Measurements from ENCODE around the gene S1PR2.

The S1PR2 gene

GRCh38 chr19:10230861-10231611 is at the start of gene S1PR2:
TSS of gene S1PR2 (minus strand) at chr19:10231331. CDS start at chr19:10224905, 6,426 bp downstream.
- DNase-seq (ENCODE audit: low read depth) = peak; percentile 26

- no peak for DNase-seq (ENCODE audit: low read depth)
Observed at GRCh38 chr19:10279737-10280442, 48.8 kb upstream of the S1PR2 start.

- DNase-seq (ENCODE audit: low read depth) = no peak
Observed at GRCh38 chr19:10278935-10279334, 47.8 kb upstream of the S1PR2 start.

- DNase-seq (ENCODE audit: low read depth) = no peak
Observed at GRCh38 chr19:10277795-10278589, 46.9 kb upstream of the S1PR2 start.

DNA sequence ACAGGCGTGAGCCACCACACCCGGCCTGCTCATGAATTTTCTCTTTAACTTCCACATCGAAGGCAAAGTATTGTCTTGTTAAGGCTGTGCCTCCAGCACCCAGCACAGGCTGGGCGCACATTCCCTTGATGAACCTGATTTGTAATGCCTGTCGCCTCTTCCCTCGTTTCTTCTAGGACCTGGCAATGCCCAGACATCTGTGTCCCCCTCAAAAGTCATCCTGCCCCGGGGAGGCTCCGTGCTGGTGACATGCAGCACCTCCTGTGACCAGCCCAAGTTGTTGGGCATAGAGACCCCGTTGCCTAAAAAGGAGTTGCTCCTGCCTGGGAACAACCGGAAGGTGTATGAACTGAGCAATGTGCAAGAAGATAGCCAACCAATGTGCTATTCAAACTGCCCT is 43.5 kb upstream of the S1PR2 start:
- no peak for DNase-seq (ENCODE audit: low read depth)

DNA sequence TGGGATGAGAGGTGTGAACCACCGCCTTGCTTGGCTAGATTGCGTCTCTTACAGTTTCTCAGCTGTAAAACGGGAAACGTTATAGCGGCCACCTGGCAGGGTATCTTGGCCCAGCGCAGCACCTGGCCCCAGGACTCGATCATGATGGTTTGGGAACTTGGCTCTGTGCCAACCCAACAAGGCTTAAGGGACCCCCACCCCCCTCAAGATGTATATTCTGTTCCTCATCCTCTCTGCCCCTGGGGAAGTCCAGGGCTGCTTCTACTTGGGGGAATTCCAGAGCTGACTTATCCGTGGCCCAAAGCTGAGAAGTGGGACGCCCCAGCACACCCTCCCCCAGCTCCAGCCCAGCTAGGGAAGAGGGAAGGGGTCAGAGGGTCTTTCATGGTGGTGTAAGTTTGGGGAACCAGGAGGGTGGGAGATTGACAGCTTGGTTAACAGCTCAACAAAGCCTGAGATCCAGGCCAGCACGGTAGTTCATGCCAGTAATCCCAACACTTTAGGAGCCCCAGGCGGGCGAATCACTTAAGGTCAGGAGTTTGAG is 40.5 kb upstream of the S1PR2 start:
- DNase-seq (ENCODE audit: low read depth) = no peak

DNA sequence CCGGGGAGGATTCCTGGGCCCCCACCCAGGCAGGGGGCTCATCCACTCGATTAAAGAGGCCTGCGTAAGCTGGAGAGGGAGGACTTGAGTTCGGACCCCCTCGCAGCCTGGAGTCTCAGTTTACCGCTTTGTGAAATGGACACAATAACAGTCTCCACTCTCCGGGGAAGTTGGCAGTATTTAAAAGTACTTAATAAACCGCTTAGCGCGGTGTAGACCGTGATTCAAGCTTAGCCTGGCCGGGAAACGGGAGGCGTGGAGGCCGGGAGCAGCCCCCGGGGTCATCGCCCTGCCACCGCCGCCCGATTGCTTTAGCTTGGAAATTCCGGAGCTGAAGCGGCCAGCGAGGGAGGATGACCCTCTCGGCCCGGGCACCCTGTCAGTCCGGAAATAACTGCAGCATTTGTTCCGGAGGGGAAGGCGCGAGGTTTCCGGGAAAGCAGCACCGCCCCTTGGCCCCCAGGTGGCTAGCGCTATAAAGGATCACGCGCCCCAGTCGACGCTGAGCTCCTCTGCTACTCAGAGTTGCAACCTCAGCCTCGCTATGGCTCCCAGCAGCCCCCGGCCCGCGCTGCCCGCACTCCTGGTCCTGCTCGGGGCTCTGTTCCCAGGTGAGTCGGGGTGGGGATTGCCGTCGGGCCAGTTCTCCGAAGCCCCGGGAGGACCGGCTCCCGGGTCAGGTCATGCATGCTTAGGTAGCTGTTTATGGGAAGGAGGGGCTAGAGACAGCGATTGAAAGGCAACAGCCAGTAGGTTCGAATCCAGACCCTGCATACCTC is 39.7 kb upstream of the S1PR2 start, which contains the start of gene ICAM1:
Gene ICAM1, plus strand, starts transcription at position 505 of the 779 bp plus-strand sequence. Its CDS starts 40 bp downstream, at position 545.
- DNase-seq (ENCODE audit: low read depth) = no peak

- DNase-seq (ENCODE audit: low read depth) = no peak
Observed at GRCh38 chr19:10270180-10270615, 39.1 kb upstream of the S1PR2 start.

DNA sequence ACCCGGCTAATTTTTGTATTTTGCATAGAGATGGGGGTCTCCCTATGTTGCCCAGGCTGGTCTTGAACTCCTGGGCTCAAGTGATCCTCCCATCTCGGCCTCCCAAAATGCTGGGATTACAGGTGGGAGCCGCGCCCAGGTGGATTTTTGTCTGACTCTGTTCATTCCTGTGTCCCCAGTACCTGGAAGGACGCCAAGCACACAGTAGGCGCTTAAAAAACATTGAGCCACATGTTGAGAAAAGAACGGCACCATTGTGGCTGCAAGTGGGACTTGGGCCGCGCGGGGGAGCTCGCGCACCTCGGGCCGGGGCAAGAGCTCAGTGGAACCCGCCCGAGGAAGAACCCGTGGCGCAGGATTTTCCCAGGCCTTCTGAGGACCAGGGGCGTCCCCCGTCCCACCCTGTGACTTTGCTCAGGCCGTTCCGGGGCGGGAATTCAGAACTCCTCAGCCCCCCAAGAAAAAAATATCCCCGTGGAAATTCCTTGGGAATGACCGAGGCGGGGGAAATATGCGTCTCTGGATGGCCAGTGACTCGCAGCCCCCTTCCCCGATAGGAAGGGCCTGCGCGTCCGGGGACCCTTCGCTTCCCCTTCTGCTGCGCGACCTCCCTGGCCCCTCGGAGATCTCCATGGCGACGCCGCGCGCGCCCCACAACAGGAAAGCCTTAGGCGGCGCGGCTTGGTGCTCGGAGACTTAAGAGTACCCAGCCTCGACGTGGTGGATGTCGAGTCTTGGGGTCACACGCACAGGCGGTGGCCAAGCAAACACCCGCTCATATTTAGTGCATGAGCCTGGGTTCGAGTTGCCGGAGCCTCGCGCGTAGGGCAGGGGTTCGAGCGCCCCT is 38.4 kb upstream of the S1PR2 start:
- DNase-seq (ENCODE audit: low read depth) = peak; percentile 77

GRCh38 chr19:10268071-10268470 is 36.9 kb upstream of the S1PR2 start:
- no peak for DNase-seq (ENCODE audit: low read depth)

- DNase-seq (ENCODE audit: low read depth) = no peak
Observed at GRCh38 chr19:10266706-10267105, 35.6 kb upstream of the S1PR2 start.

DNA sequence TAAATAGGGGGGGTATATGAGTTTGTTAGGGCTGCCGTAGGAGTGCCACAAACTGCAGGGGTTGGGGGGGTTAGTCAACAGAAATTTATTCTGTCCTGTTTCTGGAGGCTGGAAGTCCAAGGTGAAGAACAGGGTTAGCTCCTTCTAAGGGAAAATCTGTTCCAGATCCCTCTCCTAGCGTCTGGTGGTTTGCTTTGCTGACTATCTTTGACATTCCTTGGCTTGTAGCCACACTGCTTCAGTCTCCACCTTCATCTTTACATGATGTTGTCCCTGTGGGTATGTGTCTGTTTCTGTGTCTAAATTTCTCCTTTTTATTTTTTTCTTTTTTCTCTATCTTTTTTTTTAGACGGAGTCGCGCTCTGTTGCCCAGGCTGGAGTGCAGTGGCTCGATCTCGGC is 31.6 kb upstream of the S1PR2 start:
- DNase-seq (ENCODE audit: low read depth) = no peak

DNA sequence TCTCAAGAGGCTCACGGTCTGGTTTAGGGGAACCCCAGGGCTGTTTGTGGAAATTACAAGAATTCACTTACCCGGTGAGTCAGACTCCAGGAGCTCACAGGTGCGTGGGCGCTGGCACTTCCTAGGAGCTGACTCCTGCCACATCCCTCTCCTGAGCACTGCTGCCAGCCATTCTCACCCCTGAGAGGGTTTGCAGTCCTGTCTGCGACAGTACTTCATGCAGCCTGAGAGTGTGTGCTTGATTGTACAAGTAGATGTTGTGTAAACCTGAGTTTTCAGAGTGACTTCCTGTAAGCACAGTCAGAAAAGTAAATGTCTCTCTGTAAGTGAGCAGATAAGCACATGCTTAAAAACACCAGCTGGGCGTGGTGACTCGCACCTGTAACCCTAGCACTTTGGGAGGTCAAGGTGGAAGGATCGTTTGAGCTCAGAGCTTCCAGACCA is 29.0 kb upstream of the S1PR2 start:
- DNase-seq (ENCODE audit: low read depth) = peak; percentile 25

DNA sequence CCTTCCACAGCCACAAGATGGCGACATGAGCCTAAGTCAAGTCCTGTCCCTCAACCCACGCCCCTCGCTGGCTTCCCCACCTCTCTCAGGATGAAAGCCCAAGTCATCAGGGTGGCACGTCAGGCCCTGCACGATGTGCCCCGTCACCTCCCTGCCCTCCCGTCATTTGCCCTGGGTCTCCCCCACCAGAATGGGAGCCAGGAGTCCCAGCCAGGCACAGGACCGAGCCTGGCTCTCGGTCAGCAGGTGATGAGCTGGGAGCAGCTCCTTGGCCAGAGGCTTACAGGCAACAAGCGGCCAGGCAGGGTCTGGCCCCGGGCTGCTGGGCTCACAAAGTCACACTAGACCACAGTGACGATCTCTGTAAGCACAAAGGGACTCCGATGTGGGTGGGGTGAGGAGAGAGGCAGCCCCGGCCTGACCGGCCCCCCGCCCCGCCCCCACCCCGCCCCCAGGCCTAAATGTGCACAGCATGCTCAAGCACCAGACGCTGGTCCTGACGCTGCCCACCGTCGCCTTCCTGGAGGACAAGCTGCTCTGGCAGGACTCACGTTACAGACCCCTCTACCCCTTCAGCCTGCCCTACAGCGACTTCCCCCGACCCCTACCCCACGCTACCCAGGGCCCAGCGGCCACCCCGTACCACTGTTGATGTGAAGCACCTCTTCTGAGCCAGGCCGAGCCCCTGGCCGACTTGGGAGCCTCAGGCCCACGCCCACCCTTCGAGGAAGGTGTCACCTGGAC is 28.2 kb upstream of the S1PR2 start:
- DNase-seq (ENCODE audit: low read depth) = peak; percentile 58

DNA sequence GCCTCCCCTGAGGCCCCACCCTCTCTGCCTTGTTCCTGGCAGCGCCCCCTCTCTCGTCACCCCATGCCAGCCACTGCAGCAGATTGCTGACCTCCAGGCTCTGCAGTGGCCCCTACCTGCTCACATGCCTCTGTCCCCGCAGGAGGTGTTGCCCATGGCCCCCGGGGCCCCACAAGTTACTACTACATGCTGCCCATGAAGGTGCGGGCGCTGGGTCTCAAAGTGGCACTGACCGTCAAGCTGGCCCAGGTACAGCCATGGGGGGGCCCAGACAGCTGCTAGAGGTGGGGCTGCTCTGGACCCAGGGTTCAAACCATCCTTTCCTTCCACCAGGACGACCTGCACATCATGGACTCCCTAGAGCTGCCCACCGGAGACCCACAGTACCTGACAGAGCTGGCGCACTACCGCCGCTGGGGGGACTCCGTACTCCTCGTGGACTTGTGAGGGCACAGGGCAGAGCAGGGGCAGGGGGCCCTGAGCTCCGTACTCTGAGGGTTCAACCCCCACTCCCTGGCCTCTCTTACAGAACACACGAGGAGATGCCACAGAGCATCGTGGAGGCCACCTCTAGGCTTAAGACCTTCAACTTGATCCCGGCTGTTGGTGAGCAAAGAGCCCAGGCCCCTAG is 27.1 kb upstream of the S1PR2 start:
- no peak for DNase-seq (ENCODE audit: low read depth)

DNA sequence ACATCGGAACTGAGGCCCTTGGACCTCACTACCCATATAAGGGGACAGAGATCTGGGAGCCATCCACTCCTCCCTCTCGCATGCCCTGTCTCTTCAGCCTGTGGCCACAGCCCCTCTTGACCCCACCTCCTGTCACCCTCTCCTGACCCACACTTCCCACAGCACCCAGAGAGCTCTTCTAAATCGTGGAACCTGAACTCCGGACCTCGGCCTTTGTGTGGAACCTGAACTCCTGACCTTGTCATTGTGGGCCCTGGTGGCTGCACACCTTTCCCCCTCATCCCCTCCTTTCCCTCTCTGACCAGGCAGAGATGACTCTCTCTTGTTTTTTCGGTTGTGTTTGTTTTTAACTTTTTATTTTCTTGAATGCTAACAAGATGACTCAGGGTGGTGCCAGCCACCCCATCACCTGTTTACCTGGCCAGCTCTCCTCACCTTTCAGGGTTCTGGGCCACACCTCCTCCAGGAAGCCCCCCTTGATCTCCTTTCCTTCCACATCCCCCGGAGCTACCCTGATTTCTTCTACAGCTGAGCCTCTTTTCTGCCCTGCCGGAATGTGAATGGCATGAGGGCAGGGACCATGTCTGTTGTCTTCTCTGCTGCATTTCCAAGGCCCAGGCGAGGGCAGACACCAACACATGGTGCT is 26.0 kb upstream of the S1PR2 start:
- DNase-seq (ENCODE audit: low read depth) = no peak

DNA sequence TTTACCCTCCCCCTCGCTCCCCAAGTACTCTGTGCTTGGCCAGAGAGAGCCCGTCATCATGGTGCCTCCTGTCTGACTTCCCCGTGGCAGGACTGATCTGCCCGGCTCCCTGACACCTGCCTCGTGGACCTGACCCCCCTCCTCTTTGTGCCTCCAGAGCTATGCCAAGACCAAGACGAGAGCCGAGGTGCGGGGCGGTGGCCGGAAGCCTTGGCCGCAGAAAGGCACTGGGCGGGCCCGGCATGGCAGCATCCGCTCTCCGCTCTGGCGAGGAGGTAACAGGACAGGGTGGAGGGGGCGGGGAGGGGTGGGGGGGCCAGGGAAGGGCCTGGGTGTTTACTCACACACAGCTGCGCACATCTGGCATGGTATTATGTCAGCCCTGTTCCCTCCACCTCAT is 25.4 kb upstream of the S1PR2 start:
- DNase-seq (ENCODE audit: low read depth) = no peak

- no peak for DNase-seq (ENCODE audit: low read depth)
Observed at GRCh38 chr19:10255358-10255757, 24.2 kb upstream of the S1PR2 start.

DNA sequence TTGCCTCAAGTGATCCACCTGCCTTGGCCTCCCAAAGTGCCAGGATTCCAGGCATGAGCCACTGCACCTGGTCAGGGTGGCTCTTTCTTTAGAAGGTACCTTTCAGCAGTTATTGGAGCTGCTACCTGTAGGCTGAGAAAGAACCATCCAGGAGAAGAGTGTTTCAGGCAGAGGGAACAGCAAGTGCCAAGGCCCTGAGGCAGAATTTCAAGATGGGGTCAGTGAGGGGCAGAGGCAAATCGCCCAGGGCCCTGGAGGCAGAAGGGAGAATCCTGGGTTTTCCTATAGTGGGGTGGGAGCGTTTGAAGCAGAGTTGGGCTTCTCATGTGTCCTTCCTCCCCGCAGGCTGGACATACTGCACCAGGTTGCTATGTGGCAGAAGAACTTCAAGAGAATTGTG is 23.1 kb upstream of the S1PR2 start:
- DNase-seq (ENCODE audit: low read depth) = no peak

Measured in stimulated activated CD8-positive, alpha-beta memory T cell treated with anti-CD3 and anti-CD28 coated beads, Interleukin-15, amount 100 ng/mL, for 24 hours (primary cell).